Neural progenitor cell (in vitro differentiated cells): ENCODE data around the gene GALK2. TPM values are rescaled to one million over a fixed set of nuclear protein-coding genes. Genes with fewer than 3 reads are reported as not detected.

Experiments
- DNase-seq: peaks from one replicate; pipeline ENCODE4 v3.0.0-alpha.2; 2016; ENCODE audit warnings: low spot score
- H2AFZ ChIP-seq: fragments of 200-600 bp; sonication (generic); replicated peaks from 2 replicates; pipeline ENCODE4 v1.6.1; 2016; ENCODE audit warnings: antibody characterized with exemption
- H3F3A ChIP-seq: fragments of 200-600 bp; sonication (generic); 2 replicates; pipeline ENCODE4 v1.6.1; 2016; ENCODE audit warnings: antibody characterized with exemption, low read depth
- H3K27ac ChIP-seq: fragments of 200-600 bp; sonication (generic); 2 replicates; pipeline ENCODE4 v1.5.1; 2016; ENCODE audit warnings: mild to moderate bottlenecking
- H3K27me3 ChIP-seq: fragments of 200-600 bp; sonication (generic); 2 replicates; pipeline ENCODE4 v1.6.1; 2016; ENCODE audit warnings: mild to moderate bottlenecking, moderate library complexity
- H3K36me3 ChIP-seq: fragments of 200-600 bp; sonication (generic); 2 replicates; pipeline ENCODE4 v1.5.1; 2016
- H3K4me1 ChIP-seq: fragments of 200-600 bp; sonication (generic); 2 replicates; pipeline ENCODE4 v1.6.1; 2016; ENCODE audit warnings: mixed run types
- H3K4me2 ChIP-seq: fragments of 200-600 bp; sonication (generic); 2 replicates; pipeline ENCODE4 v1.6.1; 2016
- H3K4me3 ChIP-seq: fragments of 200-600 bp; sonication (generic); 2 replicates; pipeline ENCODE4 v1.5.1; 2016
- H3K79me2 ChIP-seq: fragments of 200-600 bp; sonication (generic); 2 replicates; pipeline ENCODE4 v1.6.1; 2016; ENCODE audit warnings: low read depth
- H3K9ac ChIP-seq: fragments of 200-600 bp; sonication (generic); 2 replicates; pipeline ENCODE4 v1.6.1; 2016
- H3K9me3 ChIP-seq: fragments of 200-600 bp; sonication (generic); 2 replicates; pipeline ENCODE4 v1.5.1; 2016; ENCODE audit warnings: low read depth
- H4K20me1 ChIP-seq: fragments of 200-600 bp; sonication (generic); 2 replicates; pipeline ENCODE4 v1.6.1; 2016; ENCODE audit warnings: low read depth
- H3K27ac Mint-ChIP-seq: 3 replicates; pipeline ENCODE4 v1.8.0; 2021; ENCODE audit warnings: mixed read lengths
- H3K27me3 Mint-ChIP-seq: 2 replicates; pipeline ENCODE4 v1.8.0; 2022; ENCODE audit warnings: low read depth, mild to moderate bottlenecking, inconsistent platforms, moderate library complexity, mixed read lengths; ENCODE audit not compliant: insufficient read depth
- H3K36me3 Mint-ChIP-seq: 3 replicates; pipeline ENCODE4 v1.8.0; 2021; ENCODE audit warnings: mixed read lengths
- H3K4me1 Mint-ChIP-seq: 3 replicates; pipeline ENCODE4 v1.8.0; 2021; ENCODE audit warnings: mixed read lengths
- H3K4me3 Mint-ChIP-seq: 3 replicates; pipeline ENCODE4 v1.8.0; 2021; ENCODE audit warnings: mild to moderate bottlenecking, moderate library complexity, mixed read lengths
- H3K9me3 Mint-ChIP-seq: 3 replicates; pipeline ENCODE4 v1.8.0; 2020; ENCODE audit warnings: mixed read lengths
- EZH2 ChIP-seq: fragments of 200-600 bp; sonication (generic); IDR thresholded peaks from 2 replicates; pipeline ENCODE4 v1.6.1; 2017; ENCODE audit warnings: antibody characterized with exemption, mild to moderate bottlenecking, moderate library complexity
- EZH2phosphoT487 ChIP-seq: fragments of 200-600 bp; sonication (generic); IDR thresholded peaks from 2 replicates; pipeline ENCODE4 v1.6.1; 2017; ENCODE audit warnings: antibody characterized with exemption
- total RNA-seq: library from RNA; depleted of rRNA; stranded (reverse); fragments of >200 nt; gene quantifications from 2 replicates; pipeline ENCODE4 v1.2.3, GENCODE V29; 2015; ENCODE audit warnings: low replicate concordance
- TF ChIP-seq, protein P1 (sequence below): fragments of 200-600 bp; sonication (generic); IDR thresholded peaks from 2 replicates; pipeline ENCODE4 v1.5.1; 2017; ENCODE audit warnings: antibody characterized with exemption, mild to moderate bottlenecking

Gene GALK2
- total RNA-seq, 1 donor from 2014 or later, result 19.0 TPM

GRCh38 chr15:49286649-49287404 lies 116.8 kb downstream of the GALK2 start:
- no peak overlapping the region for H3K4me3 Mint-ChIP-seq
- TF ChIP-seq EZH2 (no peak), EZH2phosphoT487 (no peak)
- TF ChIP-seq, protein P1, sequence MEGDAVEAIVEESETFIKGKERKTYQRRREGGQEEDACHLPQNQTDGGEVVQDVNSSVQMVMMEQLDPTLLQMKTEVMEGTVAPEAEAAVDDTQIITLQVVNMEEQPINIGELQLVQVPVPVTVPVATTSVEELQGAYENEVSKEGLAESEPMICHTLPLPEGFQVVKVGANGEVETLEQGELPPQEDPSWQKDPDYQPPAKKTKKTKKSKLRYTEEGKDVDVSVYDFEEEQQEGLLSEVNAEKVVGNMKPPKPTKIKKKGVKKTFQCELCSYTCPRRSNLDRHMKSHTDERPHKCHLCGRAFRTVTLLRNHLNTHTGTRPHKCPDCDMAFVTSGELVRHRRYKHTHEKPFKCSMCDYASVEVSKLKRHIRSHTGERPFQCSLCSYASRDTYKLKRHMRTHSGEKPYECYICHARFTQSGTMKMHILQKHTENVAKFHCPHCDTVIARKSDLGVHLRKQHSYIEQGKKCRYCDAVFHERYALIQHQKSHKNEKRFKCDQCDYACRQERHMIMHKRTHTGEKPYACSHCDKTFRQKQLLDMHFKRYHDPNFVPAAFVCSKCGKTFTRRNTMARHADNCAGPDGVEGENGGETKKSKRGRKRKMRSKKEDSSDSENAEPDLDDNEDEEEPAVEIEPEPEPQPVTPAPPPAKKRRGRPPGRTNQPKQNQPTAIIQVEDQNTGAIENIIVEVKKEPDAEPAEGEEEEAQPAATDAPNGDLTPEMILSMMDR, result no peak

GRCh38 chr15:49287481-49287880 lies 117.4 kb downstream of the GALK2 start:
- H3K27ac Mint-ChIP-seq, result no peak overlapping the region
- H3K9me3 Mint-ChIP-seq, result no peaks in the 10 kb centered on the region
- H3F3A ChIP-seq, result no peaks in the 10 kb centered on the region
- no peak for TF ChIP-seq EZH2phosphoT487
- TF ChIP-seq EZH2, result no peak
- TF ChIP-seq, protein P1, result no peak
- H3K4me1 ChIP-seq, result no peaks in the 10 kb centered on the region
- H4K20me1 ChIP-seq, result no peaks in the 10 kb centered on the region
- H3K4me1 Mint-ChIP-seq, result no peaks in the 10 kb centered on the region
- no peaks in the 10 kb centered on the region for H3K27me3 Mint-ChIP-seq
- no peak overlapping the region for H3K4me3 Mint-ChIP-seq
- H3K79me2 ChIP-seq, result no peaks in the 10 kb centered on the region
- H3K4me2 ChIP-seq, result no peak overlapping the region
- peaks cover 4% of the 10 kb centered on the region for H3K36me3 Mint-ChIP-seq
- no peaks in the 10 kb centered on the region for H3K36me3 ChIP-seq
- H3K27ac ChIP-seq, result no peak overlapping the region
- no peak for DNase-seq
- H3K9me3 ChIP-seq, result no peaks in the 10 kb centered on the region
- no peak overlapping the region for H3K4me3 ChIP-seq
- no peak overlapping the region for H3K9ac ChIP-seq
- no peaks in the 10 kb centered on the region for H3K27me3 ChIP-seq
- no peak overlapping the region for H2AFZ ChIP-seq

More at GRCh38 chr15:49286649-49287404, 116.8 kb downstream of the GALK2 start:
- H3K9me3 Mint-ChIP-seq, result no peaks in the 10 kb centered on the region
- Histone ChIP-seq H4K20me1 (no peaks in the 10 kb centered on the region), H3K9ac (no peak overlapping the region), H3K4me1 (no peaks in the 10 kb centered on the region), H2AFZ (no peak overlapping the region), H3K9me3 (no peaks in the 10 kb centered on the region), H3K79me2 (no peaks in the 10 kb centered on the region), H3K4me3 (no peak overlapping the region), H3K27ac (no peak overlapping the region), H3K4me2 (no peak overlapping the region), H3K27me3 (no peaks in the 10 kb centered on the region), H3F3A (no peaks in the 10 kb centered on the region), H3K36me3 (no peaks in the 10 kb centered on the region)
- no peaks in the 10 kb centered on the region for H3K4me1 Mint-ChIP-seq
- no peak for DNase-seq
- H3K27ac Mint-ChIP-seq, result no peak overlapping the region
- H3K36me3 Mint-ChIP-seq, result peaks cover 4% of the 10 kb centered on the region
- H3K27me3 Mint-ChIP-seq, result no peaks in the 10 kb centered on the region

DNA sequence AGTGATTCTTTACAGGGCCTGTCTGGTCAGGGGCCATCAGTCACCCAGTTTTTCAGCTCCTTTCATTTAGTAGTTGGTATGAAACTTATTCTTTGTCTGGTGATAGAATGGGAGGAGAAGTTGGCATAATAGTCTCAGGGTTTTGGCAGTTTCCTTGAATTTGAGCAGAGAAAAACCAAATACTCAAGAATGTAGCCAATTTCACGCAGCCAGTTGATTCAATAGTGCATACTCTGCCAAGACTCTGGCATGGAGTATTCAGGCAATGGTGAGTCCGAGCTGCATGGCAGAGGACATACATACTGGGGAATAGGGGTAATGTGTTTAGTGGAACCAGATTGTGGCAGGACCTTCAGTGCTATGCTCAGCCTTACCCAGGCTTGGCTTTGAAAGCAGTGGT lies 118.3 kb downstream of the GALK2 start:
- Histone ChIP-seq H3F3A (no peaks in the 10 kb centered on the region), H3K4me1 (no peaks in the 10 kb centered on the region), H3K9ac (no peak overlapping the region), H3K27ac (no peak overlapping the region), H3K9me3 (no peaks in the 10 kb centered on the region), H3K4me3 (no peak overlapping the region), H3K79me2 (no peaks in the 10 kb centered on the region), H4K20me1 (no peaks in the 10 kb centered on the region), H3K36me3 (no peaks in the 10 kb centered on the region), H3K4me2 (no peak overlapping the region), H3K27me3 (no peaks in the 10 kb centered on the region), H2AFZ (no peak overlapping the region)
- H3K9me3 Mint-ChIP-seq, result no peaks in the 10 kb centered on the region
- H3K4me3 Mint-ChIP-seq, result no peak overlapping the region
- H3K27ac Mint-ChIP-seq, result no peak overlapping the region
- DNase-seq, result no peak
- H3K4me1 Mint-ChIP-seq, result no peaks in the 10 kb centered on the region
- H3K36me3 Mint-ChIP-seq, result peaks cover 4% of the 10 kb centered on the region
- TF ChIP-seq, protein P1, result no peak
- TF ChIP-seq EZH2, result no peak
- no peak for TF ChIP-seq EZH2phosphoT487
- no peaks in the 10 kb centered on the region for H3K27me3 Mint-ChIP-seq
